GM10248 (cell line): ENCODE measurements around the gene ADGRG7.

ENCODE experiments used
- CTCF ChIA-PET: fragments of 300-600 bp; sonication (Branson Sonifier 250); formaldehyde crosslinking; extraction: SDS; loops from one replicate; lab custom pipeline; 2021; ENCODE audit warnings: antibody characterized with exemption; lab: Yijun Ruan, JAX
- POLR2A ChIA-PET: fragments of 350-650 bp; sonication (Branson Sonifier 250); formaldehyde crosslinking; extraction: SDS; loops from one replicate; lab custom pipeline; 2020; ENCODE audit warnings: antibody characterized with exemption; lab: Yijun Ruan, JAX
- DNase-seq: peaks from one replicate; pipeline ENCODE4 v3.0.0; 2012; ENCODE audit errors: extremely low spot score
- TF ChIP-seq, protein P1 (sequence below): IDR thresholded peaks from 2 replicates; pipeline ENCODE4 v1.5.1; 2012; ENCODE audit warnings: mild to moderate bottlenecking, low read depth; ENCODE audit errors: extremely low read depth, missing control alignments, control extremely low read depth

ADGRG7 gene, protein sequence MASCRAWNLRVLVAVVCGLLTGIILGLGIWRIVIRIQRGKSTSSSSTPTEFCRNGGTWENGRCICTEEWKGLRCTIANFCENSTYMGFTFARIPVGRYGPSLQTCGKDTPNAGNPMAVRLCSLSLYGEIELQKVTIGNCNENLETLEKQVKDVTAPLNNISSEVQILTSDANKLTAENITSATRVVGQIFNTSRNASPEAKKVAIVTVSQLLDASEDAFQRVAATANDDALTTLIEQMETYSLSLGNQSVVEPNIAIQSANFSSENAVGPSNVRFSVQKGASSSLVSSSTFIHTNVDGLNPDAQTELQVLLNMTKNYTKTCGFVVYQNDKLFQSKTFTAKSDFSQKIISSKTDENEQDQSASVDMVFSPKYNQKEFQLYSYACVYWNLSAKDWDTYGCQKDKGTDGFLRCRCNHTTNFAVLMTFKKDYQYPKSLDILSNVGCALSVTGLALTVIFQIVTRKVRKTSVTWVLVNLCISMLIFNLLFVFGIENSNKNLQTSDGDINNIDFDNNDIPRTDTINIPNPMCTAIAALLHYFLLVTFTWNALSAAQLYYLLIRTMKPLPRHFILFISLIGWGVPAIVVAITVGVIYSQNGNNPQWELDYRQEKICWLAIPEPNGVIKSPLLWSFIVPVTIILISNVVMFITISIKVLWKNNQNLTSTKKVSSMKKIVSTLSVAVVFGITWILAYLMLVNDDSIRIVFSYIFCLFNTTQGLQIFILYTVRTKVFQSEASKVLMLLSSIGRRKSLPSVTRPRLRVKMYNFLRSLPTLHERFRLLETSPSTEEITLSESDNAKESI

DNA sequence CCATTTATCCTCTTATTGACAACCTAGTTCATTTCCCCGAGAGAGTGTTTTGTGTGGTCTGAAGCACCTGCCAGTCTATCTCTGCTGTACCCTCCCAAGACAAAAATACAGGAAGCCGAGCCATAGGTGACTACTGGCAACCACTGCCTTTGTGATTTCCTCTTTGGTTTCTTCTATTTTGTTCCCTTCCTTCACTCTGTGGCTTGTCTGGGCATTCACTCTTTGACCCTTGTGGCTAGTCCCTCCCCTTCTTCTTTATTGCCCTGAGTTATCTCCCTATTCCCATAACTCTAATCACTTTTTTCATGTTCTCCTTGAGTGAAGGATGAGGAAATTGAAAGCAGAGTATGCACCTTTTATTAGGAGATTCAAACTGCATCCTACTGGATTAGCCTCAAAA is at the start of gene ADGRG7:
TSS of gene ADGRG7 (plus strand) at position 297 of the 400 bp plus-strand sequence. CDS start 256 bp downstream, outside the sequence.
- ChIA-PET CTCF (interaction anchor here (1.0 to 1.5 kb wide), 3 partner anchors 9 to 38 kb away, joined by 3 read pairs; no protein-coding TSS in a partner anchor), POLR2A (no interaction called here)
- DNase-seq, result no peak
- TF ChIP-seq, protein P1, sequence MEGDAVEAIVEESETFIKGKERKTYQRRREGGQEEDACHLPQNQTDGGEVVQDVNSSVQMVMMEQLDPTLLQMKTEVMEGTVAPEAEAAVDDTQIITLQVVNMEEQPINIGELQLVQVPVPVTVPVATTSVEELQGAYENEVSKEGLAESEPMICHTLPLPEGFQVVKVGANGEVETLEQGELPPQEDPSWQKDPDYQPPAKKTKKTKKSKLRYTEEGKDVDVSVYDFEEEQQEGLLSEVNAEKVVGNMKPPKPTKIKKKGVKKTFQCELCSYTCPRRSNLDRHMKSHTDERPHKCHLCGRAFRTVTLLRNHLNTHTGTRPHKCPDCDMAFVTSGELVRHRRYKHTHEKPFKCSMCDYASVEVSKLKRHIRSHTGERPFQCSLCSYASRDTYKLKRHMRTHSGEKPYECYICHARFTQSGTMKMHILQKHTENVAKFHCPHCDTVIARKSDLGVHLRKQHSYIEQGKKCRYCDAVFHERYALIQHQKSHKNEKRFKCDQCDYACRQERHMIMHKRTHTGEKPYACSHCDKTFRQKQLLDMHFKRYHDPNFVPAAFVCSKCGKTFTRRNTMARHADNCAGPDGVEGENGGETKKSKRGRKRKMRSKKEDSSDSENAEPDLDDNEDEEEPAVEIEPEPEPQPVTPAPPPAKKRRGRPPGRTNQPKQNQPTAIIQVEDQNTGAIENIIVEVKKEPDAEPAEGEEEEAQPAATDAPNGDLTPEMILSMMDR, result no peak

DNA sequence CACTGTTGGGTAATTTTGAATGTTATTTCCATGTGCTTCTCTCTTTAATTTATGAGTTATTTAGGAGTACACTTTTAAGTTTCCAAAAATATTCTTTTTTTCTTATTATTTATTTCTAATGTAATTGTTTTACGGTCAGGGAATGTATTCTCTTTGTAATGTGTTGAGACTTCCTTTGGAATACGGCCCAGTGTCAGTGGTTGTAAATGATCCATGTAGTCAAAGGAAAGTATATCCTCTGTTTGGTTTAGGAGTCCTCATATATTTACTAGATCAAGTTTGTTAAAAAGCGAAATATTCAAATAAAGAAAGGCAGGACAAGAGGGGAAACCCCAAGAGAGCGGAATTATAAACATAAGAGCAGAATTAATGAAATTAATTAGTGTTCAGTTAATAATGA is 49.0 kb upstream of the ADGRG7 start:
- CTCF ChIA-PET, result interaction anchor here (1.3 to 4.8 kb wide), 3 partner anchors 9 to 105 kb away, joined by 3 to 18 read pairs (median 3); no protein-coding TSS in a partner anchor
- no peak for DNase-seq
- TF ChIP-seq, protein P1, result no peak
- POLR2A ChIA-PET, result no interaction called here

DNA sequence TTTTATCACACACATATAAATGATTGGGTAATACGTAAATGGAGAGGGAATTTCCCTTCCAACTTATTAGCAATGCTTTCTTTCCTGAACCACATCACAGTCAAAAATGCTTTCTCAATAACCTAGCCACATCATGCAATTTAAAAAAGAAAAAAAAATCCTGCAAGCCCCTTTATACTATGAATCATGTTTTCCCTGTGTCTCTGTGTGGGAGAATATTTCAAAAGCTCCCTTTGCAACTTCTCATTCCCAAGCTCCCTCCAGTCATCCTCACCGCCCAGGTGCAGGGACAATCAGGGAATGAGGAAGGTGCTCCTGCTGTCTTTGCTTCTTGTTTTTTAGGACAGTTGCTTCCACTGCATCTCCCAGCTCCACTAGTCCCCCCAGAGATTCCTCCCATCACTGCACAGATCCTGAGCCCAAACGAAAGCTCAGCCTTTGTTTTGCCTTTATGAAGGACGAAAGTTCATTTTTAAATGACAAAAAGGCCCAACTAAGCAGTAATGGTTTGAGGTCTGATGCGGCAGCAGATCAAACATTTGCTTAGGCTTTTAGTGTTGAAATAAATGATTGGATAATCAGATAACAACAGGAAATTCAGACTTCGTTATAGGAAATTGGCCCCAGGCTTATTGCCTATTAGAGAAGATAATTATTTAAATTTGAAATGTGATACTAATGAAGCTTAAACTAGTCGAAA is 47.8 kb upstream of the ADGRG7 start:
- POLR2A ChIA-PET, result no interaction called here
- DNase-seq, result no peak
- TF ChIP-seq, protein P1, result no peak
- CTCF ChIA-PET, result interaction anchor here (0.7 to 4.8 kb wide), 5 partner anchors 10 to 106 kb away, joined by 3 to 18 read pairs (median 3); no protein-coding TSS in a partner anchor

DNA sequence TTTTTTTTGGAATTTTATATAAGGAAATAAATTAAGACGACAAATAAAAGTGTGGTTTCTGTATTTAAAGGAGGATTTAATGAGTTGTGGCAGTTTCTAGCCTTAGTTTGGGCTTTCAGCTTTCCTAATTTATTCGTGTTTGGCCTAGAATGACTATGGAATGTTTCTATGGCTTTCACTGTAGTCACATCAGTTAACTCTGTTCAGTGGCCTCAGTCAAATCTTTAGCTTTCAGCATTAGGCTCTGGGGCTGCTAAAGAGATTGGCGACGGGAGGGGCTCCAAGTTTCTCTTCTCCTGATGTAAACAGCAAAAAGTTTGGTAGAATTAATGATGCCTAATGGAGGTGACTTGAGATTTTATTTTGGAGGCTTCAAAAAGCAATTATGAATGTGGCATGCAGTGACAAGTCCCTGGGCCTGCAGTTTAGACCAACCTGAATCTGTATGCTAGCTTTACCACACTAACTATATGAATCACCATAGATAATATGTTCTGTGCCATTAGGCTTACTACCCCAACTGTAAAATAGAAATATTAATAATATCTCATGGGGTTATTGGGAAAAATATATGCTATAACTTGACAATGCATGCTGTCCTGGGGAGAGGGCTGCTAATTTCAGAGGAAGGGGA is 47.1 kb upstream of the ADGRG7 start:
- ChIA-PET POLR2A (no interaction called here), CTCF (interaction anchor here (0.7 to 4.8 kb wide), 4 partner anchors 11 to 99 kb away, joined by 3 to 18 read pairs (median 5); no protein-coding TSS in a partner anchor)
- TF ChIP-seq, protein P1, result no peak
- no peak for DNase-seq

DNA sequence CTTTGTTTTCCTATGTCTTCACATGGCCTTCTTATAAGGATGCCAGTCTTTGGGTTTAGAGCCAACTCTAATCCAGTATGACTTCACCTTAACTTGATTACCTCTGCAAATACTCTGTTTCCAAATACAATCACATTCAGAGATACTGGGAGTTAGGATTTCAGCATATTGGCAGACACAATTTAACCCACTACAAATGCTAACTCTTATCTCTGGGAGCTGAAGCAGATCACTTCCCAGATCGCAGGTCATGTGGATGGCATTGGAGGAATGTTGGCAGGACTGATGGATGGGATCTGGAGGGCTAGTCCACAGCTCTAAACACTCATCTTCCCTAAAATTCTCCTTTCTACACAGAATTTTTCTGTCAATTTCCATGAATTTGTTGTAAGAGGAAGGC is 46.2 kb upstream of the ADGRG7 start:
- POLR2A ChIA-PET, result no interaction called here
- CTCF ChIA-PET, result interaction anchor here (2.8 to 4.8 kb wide), 2 partner anchors 17 to 100 kb away, joined by 7 to 18 read pairs; no protein-coding TSS in a partner anchor
- TF ChIP-seq, protein P1, result no peak
- DNase-seq, result no peak
